ENCODE measurements around the gene GLB1L. TPM values are rescaled to one million over a fixed set of nuclear protein-coding genes. Genes with fewer than 3 reads are reported as not detected.

Gene GLB1L
- total and polyA plus RNA-seq, 7 donors: 2.1 to 26.0 (median 6.9) TPM

- WGBS, 2 donors: 0 to 1% methylated on average over 24 of the region's 24 CpGs
- Histone ChIP-seq H3K4me1 (peaks cover 0 to 35% (median 31%) of the 10 kb centered on the region in 4 donors), H3K27ac (peak overlapping the region; percentile 89 to 94 (median 94)), H3K9me3 (no peaks in the 10 kb centered on the region), H3K27me3 (no peaks in the 10 kb centered on the region), H3K4me3 (peak overlapping the region; percentile 57 to 79 (median 68)), H3K36me3 (peaks cover 35 to 53% (median 41%) of the 10 kb centered on the region in 4 donors)
- peak; percentile 80 for DNase-seq
- TF ChIP-seq POLR2A (IDR thresholded peaks at IDR 0.05) (no peak), CTCF (IDR thresholded peaks at IDR 0.05) (no peak), POLR2AphosphoS5 (IDR thresholded peaks at IDR 0.05) (peak in 2 of 4 donors; percentile 8)
- intact Hi-C loops (cut with DNase I): loop anchor here (2.0 kb wide), 1 partner anchor 15 kb away; the partner anchor contains the start of genes GLB1L and STK16
These were observed 15.1 kb downstream of the GLB1L start for GRCh38 chr2:219230059-219230540.

- intact Hi-C loops (cut with DNase I): loop anchor here (1.0 to 10.0 kb wide), 4 partner anchors 10 to 155 kb away; partner anchors contain the start of genes DNPEP, GLB1L, RETREG2 and STK16
- 0% methylated on average over 80 of the region's 80 CpGs for WGBS, 2 donors
- Histone ChIP-seq H3K27me3 (no peaks in the 10 kb centered on the region), H3K36me3 (peaks cover 35 to 53% (median 41%) of the 10 kb centered on the region in 4 donors), H3K4me1 (peaks cover 0 to 35% (median 31%) of the 10 kb centered on the region in 4 donors), H3K27ac (peak within 1 kb of the TSS; percentile 89 to 94 (median 94)), H3K9me3 (no peaks in the 10 kb centered on the region), H3K4me3 (peak within 1 kb of the TSS; percentile 57 to 79 (median 68))
- TF ChIP-seq POLR2AphosphoS5 (IDR thresholded peaks at IDR 0.05) (peak; percentile 94 to 98 (median 96)), EP300 (IDR thresholded peaks at IDR 0.05) (peak in 1 of 4 donors; percentile 64), POLR2A (IDR thresholded peaks at IDR 0.05) (peak; percentile 68 to 73), CTCF (IDR thresholded peaks at IDR 0.05) (no peak)
- DNase-seq: peak; percentile 100
These were observed 15.8 kb downstream of the GLB1L start, which contains the start of the genes ANKZF1 and ATG9A for GRCh38 chr2:219229305-219230058. Gene ANKZF1 (plus strand): TSS chr2:219229806. CDS start chr2:219230258, 452 bp downstream. Gene ATG9A (minus strand): TSS chr2:219229636. CDS start chr2:219228024, 1,612 bp downstream.

GRCh38 chr2:219228911-219229304 is 16.3 kb downstream of the GLB1L start:
- TF ChIP-seq EP300 (IDR thresholded peaks at IDR 0.05) (no peak), POLR2A (IDR thresholded peaks at IDR 0.05) (no peak), POLR2AphosphoS5 (IDR thresholded peaks at IDR 0.05) (no peak), CTCF (IDR thresholded peaks at IDR 0.05) (no peak)
- intact Hi-C loops (cut with DNase I): loop anchor here (1.0 to 10.0 kb wide), 3 partner anchors 10 to 156 kb away; partner anchors contain the start of genes DNPEP and RETREG2

GRCh38 chr2:219228041-219228910 is 17.0 kb downstream of the GLB1L start:
- Histone ChIP-seq H3K4me3 (peak overlapping the region; percentile 57 to 79 (median 68)), H3K27me3 (no peaks in the 10 kb centered on the region), H3K36me3 (peaks cover 36 to 53% (median 41%) of the 10 kb centered on the region in 4 donors), H3K27ac (peak overlapping the region; percentile 89 to 94 (median 94)), H3K9me3 (no peaks in the 10 kb centered on the region), H3K4me1 (peaks cover 0 to 35% (median 31%) of the 10 kb centered on the region in 4 donors)
- no peak for TF ChIP-seq POLR2A (IDR thresholded peaks at IDR 0.05)
- no peak for TF ChIP-seq CTCF (IDR thresholded peaks at IDR 0.05)
- no peak for TF ChIP-seq POLR2AphosphoS5 (IDR thresholded peaks at IDR 0.05)
- TF ChIP-seq EP300 (IDR thresholded peaks at IDR 0.05): no peak
- WGBS, 2 donors: 42 to 52% methylated on average over 7 of the region's 7 CpGs
- DNase-seq: no peak
- intact Hi-C loops (cut with DNase I): loop anchor here (10.0 kb wide), 1 partner anchor 157 kb away; the partner anchor contains the start of gene DNPEP

More at GRCh38 chr2:219228911-219229304, 16.3 kb downstream of the GLB1L start:
- 0 to 2% methylated on average over 19 of the region's 19 CpGs for WGBS, 2 donors
- Histone ChIP-seq H3K27me3 (no peaks in the 10 kb centered on the region), H3K4me3 (peak overlapping the region; percentile 57 to 79 (median 68)), H3K36me3 (peaks cover 36 to 53% (median 41%) of the 10 kb centered on the region in 4 donors), H3K27ac (peak overlapping the region; percentile 89 to 94 (median 94)), H3K4me1 (peaks cover 0 to 35% (median 31%) of the 10 kb centered on the region in 4 donors), H3K9me3 (no peaks in the 10 kb centered on the region)
- peak; percentile 78 for DNase-seq

All from sigmoid colon (tissue), 7 donors.